GM20000 (cell line): Measurements from ENCODE around the gene ZBTB21.
"Not testable (repeated sequence)": the region's sequence is repeated elsewhere in the genome, so short reads cannot be mapped to it uniquely, and the experiment has no call there.

Source experiments
- DNase-seq: peaks from one replicate; pipeline ENCODE4 v3.0.0; 2012; ENCODE audit warnings: low spot score
- TF ChIP-seq, protein P1 (sequence below): IDR thresholded peaks from 2 replicates; pipeline ENCODE4 v1.5.1; 2012; ENCODE audit warnings: mild to moderate bottlenecking, control low read depth; ENCODE audit errors: extremely low read depth, missing control alignments

The ZBTB21 gene

DNA sequence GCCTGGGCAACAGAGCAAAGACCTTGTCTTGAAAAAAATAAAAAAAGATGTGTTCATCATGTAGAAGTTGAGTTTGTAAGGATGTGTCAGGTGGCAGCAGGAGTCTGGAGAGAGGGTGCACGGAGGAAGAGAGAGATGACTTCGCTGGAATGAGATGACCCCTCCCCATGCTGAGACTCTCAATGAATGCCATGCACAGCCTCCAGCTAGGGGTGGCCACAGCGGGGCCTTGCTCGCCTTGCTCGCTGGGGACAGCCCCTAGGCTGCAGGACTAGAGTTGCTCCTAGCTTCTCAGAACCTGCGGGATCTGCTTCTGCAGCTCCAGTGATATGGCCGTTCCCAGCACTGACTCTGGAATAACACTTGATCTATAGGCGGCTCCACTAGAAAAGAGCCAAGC lies 49.8 kb downstream of the ZBTB21 start:
- DNase-seq, result no peak
- TF ChIP-seq, protein P1, sequence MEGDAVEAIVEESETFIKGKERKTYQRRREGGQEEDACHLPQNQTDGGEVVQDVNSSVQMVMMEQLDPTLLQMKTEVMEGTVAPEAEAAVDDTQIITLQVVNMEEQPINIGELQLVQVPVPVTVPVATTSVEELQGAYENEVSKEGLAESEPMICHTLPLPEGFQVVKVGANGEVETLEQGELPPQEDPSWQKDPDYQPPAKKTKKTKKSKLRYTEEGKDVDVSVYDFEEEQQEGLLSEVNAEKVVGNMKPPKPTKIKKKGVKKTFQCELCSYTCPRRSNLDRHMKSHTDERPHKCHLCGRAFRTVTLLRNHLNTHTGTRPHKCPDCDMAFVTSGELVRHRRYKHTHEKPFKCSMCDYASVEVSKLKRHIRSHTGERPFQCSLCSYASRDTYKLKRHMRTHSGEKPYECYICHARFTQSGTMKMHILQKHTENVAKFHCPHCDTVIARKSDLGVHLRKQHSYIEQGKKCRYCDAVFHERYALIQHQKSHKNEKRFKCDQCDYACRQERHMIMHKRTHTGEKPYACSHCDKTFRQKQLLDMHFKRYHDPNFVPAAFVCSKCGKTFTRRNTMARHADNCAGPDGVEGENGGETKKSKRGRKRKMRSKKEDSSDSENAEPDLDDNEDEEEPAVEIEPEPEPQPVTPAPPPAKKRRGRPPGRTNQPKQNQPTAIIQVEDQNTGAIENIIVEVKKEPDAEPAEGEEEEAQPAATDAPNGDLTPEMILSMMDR, result no peak

DNA sequence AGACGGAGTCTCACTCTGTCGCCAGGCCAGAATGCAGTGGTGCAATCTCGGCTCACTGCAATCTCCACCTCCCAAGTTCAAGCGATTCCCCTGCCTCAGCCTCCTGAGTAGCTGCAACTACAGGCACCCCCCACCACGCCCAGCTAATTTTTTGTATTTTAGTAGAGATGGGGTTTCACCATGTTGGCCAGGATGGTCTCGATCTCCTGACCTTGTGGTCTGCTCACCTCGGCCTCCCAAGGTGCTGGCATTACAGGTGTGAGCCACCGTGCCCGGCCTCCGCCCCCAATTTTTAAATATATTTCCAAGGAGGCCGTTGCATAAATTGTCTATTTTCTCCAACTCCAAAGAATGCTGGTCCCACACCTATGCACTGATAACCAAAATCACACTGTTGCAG lies 50.5 kb downstream of the ZBTB21 start:
- not testable (repeated sequence) for DNase-seq

DNA sequence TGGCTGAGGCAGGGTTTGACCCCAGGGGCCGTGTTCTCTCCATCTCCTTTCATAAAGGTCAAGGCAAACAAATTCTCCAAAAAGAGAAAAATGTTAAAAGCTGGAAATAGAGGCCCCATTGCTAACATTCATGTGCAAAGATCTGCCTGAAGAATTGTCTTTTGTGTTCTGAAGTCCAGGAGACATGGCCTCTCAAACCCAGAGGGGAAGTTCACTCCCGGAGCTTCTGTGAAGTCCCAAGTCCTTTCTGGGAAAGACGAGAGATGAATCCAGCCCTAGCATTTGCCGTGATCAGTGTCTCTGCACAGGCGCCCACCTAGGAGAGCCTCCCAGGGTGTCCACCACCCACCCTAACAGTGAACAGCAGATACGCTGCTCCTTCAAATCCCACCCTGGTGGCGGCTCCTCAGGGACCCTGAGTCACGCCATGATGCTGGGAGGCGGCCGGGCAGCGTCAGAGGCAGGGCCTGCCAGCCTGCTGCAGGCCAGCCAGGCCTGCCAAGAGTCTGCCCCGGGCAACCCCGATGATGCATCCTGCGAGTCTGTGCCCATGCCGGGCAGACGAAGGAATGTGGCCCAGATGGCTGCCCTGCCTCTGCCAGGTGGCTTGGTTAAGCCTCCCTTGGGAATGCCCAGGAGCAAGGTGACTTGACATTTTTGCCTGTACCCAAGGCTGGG lies 51.1 kb downstream of the ZBTB21 start:
- TF ChIP-seq, protein P1, result no peak
- DNase-seq, result no peak

- TF ChIP-seq, protein P1, result no peak
- no peak for DNase-seq
These were observed 52.0 kb downstream of the ZBTB21 start for GRCh38 chr21:41957991-41958766.

DNA sequence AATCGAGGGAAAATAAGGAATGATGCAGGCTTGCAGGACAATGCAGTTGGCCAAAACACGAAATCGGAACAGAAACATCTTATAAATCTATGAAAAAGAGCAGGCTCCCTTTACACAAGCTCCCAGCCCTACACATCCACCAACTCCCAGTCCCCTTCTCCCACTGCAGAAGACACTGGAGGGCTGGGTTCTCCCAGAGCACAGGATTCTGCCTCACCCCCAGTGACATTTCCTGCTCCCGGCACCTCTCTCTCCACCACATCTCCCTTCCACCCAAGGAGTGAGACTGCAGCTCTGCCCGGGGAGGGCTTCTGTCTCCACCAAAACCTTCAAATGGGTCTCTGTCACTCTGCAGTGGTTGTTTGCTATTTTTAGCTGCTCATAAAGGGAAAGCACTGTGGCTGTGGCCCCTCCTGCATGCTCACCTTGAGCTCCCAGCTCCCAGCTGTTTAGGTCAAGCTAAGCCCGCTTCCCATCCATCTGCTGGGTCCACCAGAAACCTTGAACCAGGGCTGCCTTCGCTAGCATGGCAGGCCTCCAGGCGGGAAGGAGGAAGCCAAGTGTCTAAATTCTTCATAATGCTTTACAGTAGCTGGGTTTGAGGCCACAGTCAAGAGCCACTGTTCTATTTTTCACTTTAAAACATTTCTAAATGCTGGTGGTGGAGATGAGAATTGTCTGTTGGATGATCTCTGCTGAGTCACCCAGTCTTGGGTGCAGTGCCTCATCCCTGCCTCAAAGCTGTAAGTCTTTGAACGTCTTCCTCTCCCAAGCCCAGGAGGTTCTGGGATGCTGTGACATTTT lies 53.0 kb downstream of the ZBTB21 start:
- DNase-seq, result no peak
- TF ChIP-seq, protein P1, result no peak

GRCh38 chr21:41955516-41955915 lies 54.6 kb downstream of the ZBTB21 start:
- TF ChIP-seq, protein P1, result no peak
- DNase-seq, result peak; percentile 35

DNA sequence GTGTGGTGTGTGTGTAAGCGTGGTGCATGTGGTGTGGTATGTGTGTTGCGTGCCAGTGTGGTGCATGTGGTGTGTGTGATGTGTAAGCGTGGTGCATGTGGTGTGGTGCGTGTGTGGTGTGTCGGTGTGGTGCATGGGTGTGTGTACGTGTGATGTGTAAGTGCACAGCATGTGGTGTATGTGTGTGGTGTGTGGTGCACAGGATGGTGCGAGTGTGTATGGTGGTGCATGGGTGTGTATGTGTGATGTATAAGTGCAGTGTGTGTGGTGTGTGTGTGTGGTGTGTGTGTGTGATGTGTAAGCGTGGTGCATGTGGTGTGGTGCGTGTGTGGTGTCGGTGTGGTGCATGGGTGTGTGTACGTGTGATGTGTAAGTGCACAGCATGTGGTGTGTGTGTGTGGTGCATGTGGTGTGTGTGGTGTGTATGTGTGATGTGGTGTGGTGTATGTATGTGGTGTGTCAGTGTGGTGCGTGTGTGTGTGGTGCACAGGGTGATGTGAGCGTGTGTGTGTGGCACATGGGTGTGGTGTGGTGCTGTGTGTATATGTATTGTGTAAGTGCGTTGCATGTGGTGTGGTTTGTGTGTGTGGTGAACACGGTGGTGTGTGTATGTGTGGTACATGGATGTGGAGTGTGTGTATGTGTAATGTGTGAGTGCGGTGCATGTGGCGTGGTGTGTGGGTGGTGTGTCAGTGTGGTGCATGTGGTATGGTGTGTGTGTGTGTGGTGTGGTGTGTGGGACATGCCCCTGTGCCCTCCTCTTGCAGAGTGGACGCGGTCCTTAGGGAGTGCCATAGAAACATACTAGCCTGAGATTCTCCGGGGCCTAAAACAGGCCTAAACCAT lies 55.3 kb downstream of the ZBTB21 start:
- no peak for DNase-seq

More for the DNA sequence above, 55.3 kb downstream of the ZBTB21 start:
- TF ChIP-seq, protein P1, result no peak
